MM.1S (cell line): ENCODE results near the gene GMPR.

Experiments
- DNase-seq: peaks from one replicate; pipeline ENCODE4 v3.0.0-alpha.2; 2015
- H2AFZ ChIP-seq: fragments of 300-600 bp; sonication (generic); 2 replicates; pipeline ENCODE4 v1.6.0; 2016; ENCODE audit warnings: antibody characterized with exemption, low read length
- H3F3A ChIP-seq: fragments of 300-600 bp; sonication (generic); 2 replicates; pipeline ENCODE4 v1.6.1; 2016; ENCODE audit warnings: mild to moderate bottlenecking, antibody characterized with exemption, low read length, moderate library complexity, mixed read lengths; ENCODE audit not compliant: insufficient read depth
- H3K27ac ChIP-seq: fragments of 300-600 bp; sonication (generic); 2 replicates; pipeline ENCODE4 v1.5.1; 2016; ENCODE audit warnings: mild to moderate bottlenecking, low read length
- H3K27me3 ChIP-seq: fragments of 300-600 bp; sonication (generic); replicated peaks from 2 replicates; pipeline ENCODE4 v1.6.0; 2016; ENCODE audit warnings: low read length; ENCODE audit not compliant: insufficient read depth
- H3K36me3 ChIP-seq: fragments of 300-600 bp; sonication (generic); replicated peaks from 2 replicates; pipeline ENCODE4 v1.6.1; 2016; ENCODE audit warnings: mild to moderate bottlenecking, low read length, mixed read lengths; ENCODE audit not compliant: insufficient read depth
- H3K4me1 ChIP-seq: fragments of 300-600 bp; sonication (generic); 2 replicates; pipeline ENCODE4 v1.6.1; 2016; ENCODE audit warnings: low read length, mixed read lengths
- H3K4me2 ChIP-seq: fragments of 300-600 bp; sonication (generic); 2 replicates; pipeline ENCODE4 v1.6.0; 2016; ENCODE audit warnings: low read depth, low read length
- H3K4me3 ChIP-seq: fragments of 300-600 bp; sonication (generic); 2 replicates; pipeline ENCODE4 v1.5.1; 2016; ENCODE audit warnings: low read length, mixed read lengths
- H3K79me2 ChIP-seq: fragments of 300-600 bp; sonication (generic); 2 replicates; pipeline ENCODE4 v1.6.1; 2016; ENCODE audit warnings: mixed run types, low read length, mixed read lengths
- H3K9ac ChIP-seq: fragments of 300-600 bp; sonication (generic); 2 replicates; pipeline ENCODE4 v1.6.1; 2016; ENCODE audit warnings: low read length, mixed read lengths
- H3K9me2 ChIP-seq: fragments of 300-600 bp; sonication (generic); replicated peaks from 2 replicates; pipeline ENCODE4 v1.6.1; 2016; ENCODE audit warnings: mild to moderate bottlenecking, low read length, mixed read lengths; ENCODE audit not compliant: insufficient read depth
- H3K9me3 ChIP-seq: fragments of 300-600 bp; sonication (generic); replicated peaks from 2 replicates; pipeline ENCODE4 v1.6.1; 2016; ENCODE audit warnings: mild to moderate bottlenecking, low read length, mixed read lengths; ENCODE audit not compliant: insufficient read depth
- H4K20me1 ChIP-seq: fragments of 300-600 bp; sonication (generic); 2 replicates; pipeline ENCODE4 v1.6.1; 2016; ENCODE audit warnings: mild to moderate bottlenecking, low read length, moderate library complexity, mixed read lengths; ENCODE audit not compliant: insufficient read depth
- EZH2 ChIP-seq: fragments of 300-600 bp; sonication (generic); optimal IDR thresholded peaks from 2 replicates; pipeline ENCODE3; 2017; ENCODE audit warnings: low read depth, mild to moderate bottlenecking, antibody characterized with exemption, low read length, mixed read lengths
- EZH2phosphoT487 ChIP-seq: fragments of 300-600 bp; sonication (generic); IDR thresholded peaks from 2 replicates; pipeline ENCODE4 v1.6.1; 2018; ENCODE audit warnings: antibody characterized with exemption, low read length
- TF ChIP-seq, protein P1 (sequence below): fragments of 300-600 bp; sonication (generic); IDR thresholded peaks from 2 replicates; pipeline ENCODE4 v1.5.1; 2016; ENCODE audit warnings: antibody characterized with exemption, low read length, mixed read lengths

The GMPR gene

GRCh38 chr6:16306334-16306733 lies 67.9 kb downstream of the GMPR start:
- no peaks in the 10 kb centered on the region for H3F3A ChIP-seq
- no peak overlapping the region for H3K4me2 ChIP-seq
- no peaks in the 10 kb centered on the region for H3K79me2 ChIP-seq
- H4K20me1 ChIP-seq, result no peaks in the 10 kb centered on the region
- DNase-seq, result no peak
- no peaks in the 10 kb centered on the region for H3K9me3 ChIP-seq
- H3K27me3 ChIP-seq, result no peaks in the 10 kb centered on the region
- H2AFZ ChIP-seq, result no peak overlapping the region
- no peaks in the 10 kb centered on the region for H3K36me3 ChIP-seq
- no peak overlapping the region for H3K9ac ChIP-seq
- H3K27ac ChIP-seq, result no peak overlapping the region
- no peak overlapping the region for H3K4me3 ChIP-seq
- no peaks in the 10 kb centered on the region for H3K9me2 ChIP-seq
- H3K4me1 ChIP-seq, result peaks cover 6% of the 10 kb centered on the region
- TF ChIP-seq, protein P1, sequence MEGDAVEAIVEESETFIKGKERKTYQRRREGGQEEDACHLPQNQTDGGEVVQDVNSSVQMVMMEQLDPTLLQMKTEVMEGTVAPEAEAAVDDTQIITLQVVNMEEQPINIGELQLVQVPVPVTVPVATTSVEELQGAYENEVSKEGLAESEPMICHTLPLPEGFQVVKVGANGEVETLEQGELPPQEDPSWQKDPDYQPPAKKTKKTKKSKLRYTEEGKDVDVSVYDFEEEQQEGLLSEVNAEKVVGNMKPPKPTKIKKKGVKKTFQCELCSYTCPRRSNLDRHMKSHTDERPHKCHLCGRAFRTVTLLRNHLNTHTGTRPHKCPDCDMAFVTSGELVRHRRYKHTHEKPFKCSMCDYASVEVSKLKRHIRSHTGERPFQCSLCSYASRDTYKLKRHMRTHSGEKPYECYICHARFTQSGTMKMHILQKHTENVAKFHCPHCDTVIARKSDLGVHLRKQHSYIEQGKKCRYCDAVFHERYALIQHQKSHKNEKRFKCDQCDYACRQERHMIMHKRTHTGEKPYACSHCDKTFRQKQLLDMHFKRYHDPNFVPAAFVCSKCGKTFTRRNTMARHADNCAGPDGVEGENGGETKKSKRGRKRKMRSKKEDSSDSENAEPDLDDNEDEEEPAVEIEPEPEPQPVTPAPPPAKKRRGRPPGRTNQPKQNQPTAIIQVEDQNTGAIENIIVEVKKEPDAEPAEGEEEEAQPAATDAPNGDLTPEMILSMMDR, result no peak
- TF ChIP-seq EZH2 (no peak), EZH2phosphoT487 (no peak)

- DNase-seq, result no peak
- no peaks in the 10 kb centered on the region for H3F3A ChIP-seq
- H3K9ac ChIP-seq, result no peak overlapping the region
- no peaks in the 10 kb centered on the region for H3K9me2 ChIP-seq
- no peaks in the 10 kb centered on the region for H3K27me3 ChIP-seq
- no peaks in the 10 kb centered on the region for H3K36me3 ChIP-seq
- H3K9me3 ChIP-seq, result no peaks in the 10 kb centered on the region
- H3K4me3 ChIP-seq, result no peak overlapping the region
- H3K4me2 ChIP-seq, result no peak overlapping the region
- peaks cover under 1% of the 10 kb centered on the region; the same call in 1 of the 2 replicates for H3K4me1 ChIP-seq
- TF ChIP-seq, protein P1, result no peak
- TF ChIP-seq EZH2, result no peak
- no peak for TF ChIP-seq EZH2phosphoT487
- no peak overlapping the region for H2AFZ ChIP-seq
- H3K27ac ChIP-seq, result no peak overlapping the region
- no peaks in the 10 kb centered on the region for H4K20me1 ChIP-seq
- H3K79me2 ChIP-seq, result no peaks in the 10 kb centered on the region
These were observed 73.4 kb downstream of the GMPR start for GRCh38 chr6:16311763-16312162.

DNA sequence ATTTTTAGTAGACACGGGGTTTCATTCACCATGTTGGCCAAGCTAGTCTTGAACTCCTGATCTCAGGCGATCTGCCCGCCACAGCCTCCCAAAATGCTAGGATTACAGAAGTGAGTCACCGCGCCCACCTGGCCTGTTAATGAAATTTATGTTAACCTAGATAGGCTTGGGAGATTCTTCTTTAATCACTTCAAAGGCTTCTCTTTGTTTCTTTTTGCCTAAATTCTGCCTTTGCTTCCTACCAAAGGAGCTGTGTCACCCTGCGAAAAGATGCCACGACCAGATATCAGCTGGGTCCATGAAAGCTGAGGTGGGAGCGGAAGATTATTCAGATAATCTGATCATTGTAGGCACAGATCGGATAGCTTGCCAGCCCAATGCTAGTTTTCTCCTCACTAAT lies 75.3 kb downstream of the GMPR start:
- Histone ChIP-seq H3F3A (0 out of 2 replicates have a peak, but pooled peaks cover 3% of the 10 kb centered on the region), H3K27me3 (no peaks in the 10 kb centered on the region), H3K4me1 (peaks cover 4% of the 10 kb centered on the region), H3K36me3 (no peaks in the 10 kb centered on the region), H3K27ac (no peak overlapping the region), H3K4me3 (no peak overlapping the region), H3K9me3 (no peaks in the 10 kb centered on the region), H3K4me2 (no peak overlapping the region), H4K20me1 (no peaks in the 10 kb centered on the region), H3K79me2 (no peaks in the 10 kb centered on the region), H3K9me2 (no peaks in the 10 kb centered on the region), H3K9ac (no peak overlapping the region), H2AFZ (no peak overlapping the region)
- no peak for DNase-seq
- TF ChIP-seq EZH2phosphoT487, result no peak

- Histone ChIP-seq H3K4me2 (no peak overlapping the region), H3K9me3 (no peaks in the 10 kb centered on the region), H3K79me2 (no peaks in the 10 kb centered on the region), H3K27me3 (no peaks in the 10 kb centered on the region), H3F3A (0 out of 2 replicates have a peak, but pooled peaks cover 3% of the 10 kb centered on the region), H3K4me1 (peaks cover 6% of the 10 kb centered on the region), H2AFZ (no peak overlapping the region), H3K9ac (no peak overlapping the region), H3K27ac (no peak overlapping the region), H3K4me3 (no peak overlapping the region), H3K36me3 (no peaks in the 10 kb centered on the region), H4K20me1 (no peaks in the 10 kb centered on the region), H3K9me2 (no peaks in the 10 kb centered on the region)
- DNase-seq, result no peak
- TF ChIP-seq, protein P1, result no peak
- no peak for TF ChIP-seq EZH2phosphoT487
- no peak for TF ChIP-seq EZH2
These were observed 75.9 kb downstream of the GMPR start for GRCh38 chr6:16314296-16314695.
